HG03175 (cell line): ENCODE data around the gene CTSH.

Experiments
- ATAC-seq: cut with Tn5 transposase; IDR thresholded peaks from one replicate; pipeline ENCODE4 v1.9.1; 2021; ENCODE audit warnings: mild to moderate bottlenecking, moderate library complexity; ENCODE audit not compliant: unreplicated experiment

CTSH gene, protein sequence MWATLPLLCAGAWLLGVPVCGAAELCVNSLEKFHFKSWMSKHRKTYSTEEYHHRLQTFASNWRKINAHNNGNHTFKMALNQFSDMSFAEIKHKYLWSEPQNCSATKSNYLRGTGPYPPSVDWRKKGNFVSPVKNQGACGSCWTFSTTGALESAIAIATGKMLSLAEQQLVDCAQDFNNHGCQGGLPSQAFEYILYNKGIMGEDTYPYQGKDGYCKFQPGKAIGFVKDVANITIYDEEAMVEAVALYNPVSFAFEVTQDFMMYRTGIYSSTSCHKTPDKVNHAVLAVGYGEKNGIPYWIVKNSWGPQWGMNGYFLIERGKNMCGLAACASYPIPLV

DNA sequence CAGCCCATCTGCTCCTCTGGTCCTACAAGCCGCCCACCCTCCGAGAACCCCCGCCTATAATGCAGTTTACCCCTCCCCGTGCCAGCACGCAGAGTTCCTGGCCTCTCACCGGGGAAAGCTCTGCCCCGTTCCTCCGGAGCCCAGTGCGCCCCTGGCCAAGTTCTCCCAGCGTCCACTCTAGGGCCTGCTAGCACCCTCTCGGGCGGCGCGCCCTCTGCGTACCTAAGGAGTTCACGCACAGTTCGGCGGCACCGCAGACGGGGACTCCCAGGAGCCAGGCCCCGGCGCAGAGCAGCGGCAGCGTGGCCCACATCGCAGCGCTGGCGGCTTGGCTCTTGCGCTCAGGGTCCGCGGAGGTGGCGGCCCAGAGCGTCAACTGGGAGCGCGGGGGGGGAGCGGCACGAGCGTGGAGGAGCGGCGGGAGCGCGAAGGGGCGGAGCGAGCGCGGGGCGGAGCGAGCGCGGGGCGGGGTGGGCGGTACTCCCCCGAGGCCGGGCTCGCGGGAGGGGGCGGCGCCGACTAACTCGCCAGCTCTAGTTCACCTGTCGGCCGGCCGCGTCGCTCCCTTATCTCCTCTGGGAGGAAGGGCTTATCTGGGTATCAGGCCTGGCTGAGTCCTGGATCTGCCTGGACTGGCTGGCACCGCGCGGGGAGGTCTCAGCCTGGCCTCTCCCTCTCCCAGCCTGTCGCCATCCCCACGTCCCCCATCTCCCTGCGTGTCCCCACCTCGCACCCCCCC, at the start of gene CTSH:
Gene CTSH, minus strand, starts transcription at position 378 of the 739 bp plus-strand sequence. Its CDS starts 65 bp downstream, at position 313.
- peak; percentile 75 for ATAC-seq

DNA sequence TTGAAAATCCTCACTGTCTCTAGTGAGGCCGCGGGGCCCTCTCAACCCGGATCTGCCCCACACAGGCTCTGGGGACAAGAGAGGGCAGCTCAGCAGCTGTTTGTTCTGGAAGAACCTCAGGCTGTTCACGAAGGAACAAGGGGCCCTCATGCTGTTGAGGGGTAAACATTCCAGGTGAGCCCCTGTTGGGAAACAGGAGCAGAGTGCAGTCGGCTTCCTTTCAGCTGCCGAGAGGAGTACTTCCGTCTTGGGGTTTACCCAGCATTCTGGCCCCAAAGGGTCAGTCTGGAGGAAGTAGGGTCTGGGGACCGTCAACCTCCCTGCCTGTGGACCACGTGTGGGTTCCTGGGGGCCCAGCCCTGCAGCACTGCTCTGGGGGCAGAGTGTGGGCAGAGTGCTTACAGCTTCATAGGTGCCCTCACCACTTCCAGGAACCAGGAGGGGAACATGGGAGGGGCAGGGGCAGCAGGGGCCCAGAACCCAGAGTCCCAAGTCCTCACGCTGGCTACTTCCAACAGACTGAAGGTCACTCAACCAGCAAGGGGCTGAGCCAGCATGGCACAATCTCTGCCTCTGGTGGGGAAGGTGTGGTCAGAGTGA, 49.2 kb upstream of the CTSH start:
- no peak for ATAC-seq

DNA sequence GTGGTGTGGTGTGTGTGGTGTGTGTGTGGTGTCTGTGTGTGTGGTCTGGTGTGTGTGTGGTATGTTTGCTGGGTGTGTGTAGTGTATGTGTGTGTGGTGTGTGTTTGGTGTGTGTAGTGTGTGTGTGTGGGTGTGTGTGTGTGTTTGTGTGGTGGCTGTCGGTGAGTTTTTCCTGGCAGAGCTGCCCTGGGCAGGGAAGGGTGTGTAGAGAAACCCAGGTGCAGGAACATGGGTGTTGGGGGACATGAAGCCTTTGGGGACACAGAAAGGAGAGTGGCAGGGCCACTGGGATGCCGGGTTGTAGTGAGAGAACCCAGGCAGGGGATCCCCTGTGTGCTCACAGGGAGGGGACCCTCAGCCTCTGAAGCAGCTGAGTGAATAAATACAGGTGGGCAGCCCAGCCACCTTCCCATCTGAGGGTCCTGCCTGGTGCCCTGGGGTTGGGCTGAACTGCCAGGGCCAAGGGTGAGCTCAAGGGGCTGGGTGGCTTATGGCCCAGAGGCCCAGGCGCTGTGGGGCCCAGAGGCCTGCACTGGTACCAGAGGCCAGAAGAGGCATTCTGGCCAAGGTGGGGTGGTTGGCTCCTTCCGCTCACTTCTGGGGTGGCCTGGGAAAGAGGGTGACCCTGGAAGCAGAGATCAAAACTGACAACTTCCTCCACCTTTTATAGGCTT, 48.5 kb upstream of the CTSH start:
- no peak for ATAC-seq

DNA sequence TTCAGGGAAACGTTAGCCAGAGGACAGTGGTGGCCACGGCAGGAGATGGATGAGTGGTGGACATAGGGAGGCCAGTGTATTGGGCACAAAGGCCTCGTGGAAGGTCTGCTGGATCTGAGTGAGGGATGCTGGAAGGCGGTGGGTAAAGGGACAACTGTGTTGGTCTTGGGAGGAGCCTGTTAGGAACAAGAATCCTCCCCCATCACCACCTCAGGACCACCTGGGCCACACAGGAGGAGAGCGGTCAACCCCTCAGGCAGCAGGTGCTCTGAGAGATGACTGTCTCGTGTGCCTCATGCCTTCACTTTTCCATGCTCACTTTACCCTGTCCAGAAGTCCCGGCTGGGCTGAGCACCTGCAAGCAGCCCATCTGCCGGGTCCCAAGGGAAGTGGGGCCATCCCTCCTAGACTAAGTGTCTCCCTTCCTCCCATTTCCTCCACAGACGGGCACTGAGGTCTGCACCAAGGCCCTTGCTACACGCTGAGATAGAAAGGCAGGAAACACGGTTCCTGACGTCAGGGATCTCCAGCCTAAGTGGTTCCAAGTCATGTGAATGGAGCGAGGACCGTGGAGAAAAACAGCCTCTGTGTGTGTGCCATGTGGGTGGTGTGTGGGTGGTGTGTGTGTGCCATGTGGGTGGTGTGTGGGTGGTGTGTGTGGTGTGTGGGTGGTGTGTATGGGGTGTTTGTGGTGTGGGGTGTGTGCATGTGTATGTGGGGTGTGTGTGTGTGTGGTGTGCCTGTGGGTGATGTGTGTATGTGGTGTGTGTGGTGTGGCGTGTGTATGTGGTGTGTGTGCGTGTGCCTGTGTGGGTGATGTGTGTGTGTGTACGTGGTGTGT, 47.8 kb upstream of the CTSH start:
- no peak for ATAC-seq

DNA sequence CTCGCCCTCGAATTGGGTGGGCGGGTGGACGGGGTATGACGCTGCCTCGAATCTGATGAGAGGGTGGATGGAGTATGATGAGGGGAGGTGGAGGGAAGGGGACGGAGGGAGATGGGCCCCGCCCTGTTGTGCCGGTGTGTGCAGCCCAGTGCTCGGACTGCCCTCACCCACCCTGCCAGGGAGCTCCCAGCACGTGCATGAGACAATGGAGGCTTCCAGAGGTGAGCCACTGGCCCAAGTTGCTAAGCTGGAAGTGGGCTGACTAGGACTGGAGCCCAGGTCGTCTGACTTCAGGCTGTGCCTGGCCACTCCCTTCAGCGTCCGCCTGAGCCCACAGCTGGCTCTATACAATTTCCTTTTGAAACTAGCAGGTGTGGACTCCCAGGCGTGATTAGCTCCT, 47.0 kb upstream of the CTSH start:
- ATAC-seq: no peak

DNA sequence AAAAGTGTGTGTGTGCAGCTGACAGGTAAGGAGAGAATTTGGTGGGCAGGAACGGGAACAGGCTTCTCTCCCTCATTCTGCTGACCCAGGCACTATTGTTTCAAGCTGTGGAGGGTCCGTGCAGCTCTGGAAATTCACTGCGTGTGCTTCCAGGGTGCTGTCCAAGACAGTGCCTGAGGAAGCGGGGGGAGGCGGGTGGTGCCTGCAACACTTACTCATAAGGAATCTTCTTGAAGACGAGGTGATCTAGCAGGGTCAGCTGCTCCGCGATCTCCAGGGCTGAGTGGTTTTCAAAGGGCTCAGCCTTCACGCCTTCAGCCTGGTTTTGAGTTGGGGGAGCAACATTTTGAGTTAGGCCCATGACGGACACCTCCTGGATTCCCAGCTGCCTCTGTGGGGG, 46.6 kb upstream of the CTSH start:
- ATAC-seq: no peak

DNA sequence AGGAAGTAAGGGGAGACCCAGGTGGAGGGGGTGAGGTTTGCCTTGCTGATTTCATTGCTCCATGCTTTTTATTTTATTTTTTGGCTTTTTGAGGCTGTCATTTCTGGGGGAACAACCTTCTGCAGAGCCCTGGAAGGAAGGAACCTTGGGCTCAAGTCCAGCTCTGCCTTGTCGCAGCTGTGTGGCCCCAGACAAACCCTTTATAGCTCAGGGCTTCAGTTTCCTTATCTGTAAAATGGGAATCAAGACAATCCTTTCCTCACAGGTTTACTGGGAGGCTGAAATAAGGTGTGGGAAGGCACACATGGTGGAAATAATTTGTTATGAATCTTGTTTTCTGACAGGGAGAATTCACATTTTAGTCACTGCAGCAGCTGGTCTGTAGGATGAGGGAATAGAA, 45.4 kb upstream of the CTSH start:
- no peak for ATAC-seq

DNA sequence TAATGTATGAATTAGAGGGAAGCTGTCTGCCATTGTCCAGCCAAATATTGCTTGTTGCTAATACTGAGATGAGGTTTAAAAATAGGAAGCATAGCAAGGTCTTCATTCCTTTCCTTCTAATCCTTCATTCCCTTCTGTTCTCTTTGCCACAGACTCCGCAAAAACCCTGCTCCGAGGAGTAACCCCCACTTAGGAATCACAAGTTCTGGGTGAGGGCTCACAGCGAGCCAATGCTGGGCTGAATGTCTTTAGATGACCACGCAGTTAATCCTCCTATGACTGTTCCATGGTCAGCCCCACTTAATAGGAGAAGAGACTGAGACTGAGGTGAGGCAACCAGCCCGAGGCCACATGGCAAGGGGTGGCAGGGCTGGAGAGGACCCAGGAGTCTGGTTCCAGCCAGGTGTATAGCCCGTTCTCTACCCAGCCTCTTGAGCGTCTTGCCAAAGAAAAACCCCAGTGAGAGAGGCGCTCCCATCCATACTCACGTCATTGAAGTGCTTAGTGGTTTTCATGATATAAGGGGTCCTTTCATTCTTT, 44.9 kb upstream of the CTSH start:
- no peak for ATAC-seq

DNA sequence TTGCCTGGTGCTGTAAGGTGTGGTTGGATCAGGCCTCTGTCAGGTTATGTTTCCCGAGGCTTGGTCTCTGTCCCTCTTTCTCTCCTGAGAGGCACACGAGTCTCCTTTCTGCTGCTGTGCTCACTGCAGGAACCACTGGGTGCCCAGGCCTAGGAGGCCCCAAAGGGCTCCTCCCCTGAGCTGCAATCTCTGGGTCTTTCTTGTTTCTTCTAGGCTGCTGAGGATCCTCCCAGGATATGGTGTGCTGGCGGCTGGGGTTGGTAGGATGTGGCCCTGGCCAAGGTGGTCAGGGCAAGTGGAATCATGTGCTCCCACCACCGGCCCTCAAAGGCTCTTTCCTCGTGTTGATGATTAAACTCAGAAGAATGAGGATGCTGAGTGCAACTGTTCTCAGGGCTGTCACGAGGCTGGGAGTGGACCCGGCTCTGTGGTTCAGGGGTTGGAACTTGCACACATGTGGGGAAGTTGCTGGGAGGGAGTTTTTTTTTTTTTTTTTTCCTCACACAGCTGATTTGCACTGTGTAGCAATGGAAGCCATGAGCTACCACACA, 43.6 kb upstream of the CTSH start:
- ATAC-seq: peak; percentile 47

DNA sequence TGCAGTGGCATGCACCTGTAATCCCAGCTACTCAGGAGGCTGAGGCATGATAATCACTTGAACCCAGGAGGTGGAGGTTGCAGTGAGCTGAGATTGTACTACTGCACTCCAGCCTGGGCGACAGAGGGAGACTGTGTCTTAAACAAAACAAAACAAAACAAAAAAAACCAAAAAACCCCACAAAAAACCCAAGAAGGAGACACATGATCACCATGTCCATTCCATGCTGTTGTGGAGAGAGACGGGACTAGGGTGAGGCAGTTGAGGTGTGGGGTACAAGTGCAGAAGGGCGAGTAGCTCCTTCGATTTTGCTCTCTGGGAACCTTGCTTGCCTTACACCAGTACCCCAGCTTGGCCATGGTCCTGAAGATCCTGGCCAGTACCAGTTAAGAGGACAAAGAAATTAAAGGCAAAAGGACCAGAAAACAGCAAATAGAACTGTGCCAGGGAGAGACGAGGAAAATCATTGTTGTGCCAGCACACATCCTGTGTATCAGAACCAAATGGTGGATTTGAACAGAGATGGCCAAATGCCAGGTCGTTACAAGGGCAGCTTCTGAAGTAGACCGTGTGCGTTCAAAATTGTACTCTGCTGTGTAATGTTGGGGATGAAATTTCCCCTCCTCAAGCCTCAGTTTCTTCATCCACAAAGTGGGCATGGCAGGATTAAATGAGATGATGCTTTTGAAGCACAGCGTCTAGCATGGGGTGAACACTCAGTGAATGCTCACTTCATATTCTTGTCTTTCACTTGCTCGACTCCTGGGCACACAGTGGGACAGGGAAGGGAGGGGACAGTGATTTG, 42.9 kb upstream of the CTSH start:
- ATAC-seq: no peak

DNA sequence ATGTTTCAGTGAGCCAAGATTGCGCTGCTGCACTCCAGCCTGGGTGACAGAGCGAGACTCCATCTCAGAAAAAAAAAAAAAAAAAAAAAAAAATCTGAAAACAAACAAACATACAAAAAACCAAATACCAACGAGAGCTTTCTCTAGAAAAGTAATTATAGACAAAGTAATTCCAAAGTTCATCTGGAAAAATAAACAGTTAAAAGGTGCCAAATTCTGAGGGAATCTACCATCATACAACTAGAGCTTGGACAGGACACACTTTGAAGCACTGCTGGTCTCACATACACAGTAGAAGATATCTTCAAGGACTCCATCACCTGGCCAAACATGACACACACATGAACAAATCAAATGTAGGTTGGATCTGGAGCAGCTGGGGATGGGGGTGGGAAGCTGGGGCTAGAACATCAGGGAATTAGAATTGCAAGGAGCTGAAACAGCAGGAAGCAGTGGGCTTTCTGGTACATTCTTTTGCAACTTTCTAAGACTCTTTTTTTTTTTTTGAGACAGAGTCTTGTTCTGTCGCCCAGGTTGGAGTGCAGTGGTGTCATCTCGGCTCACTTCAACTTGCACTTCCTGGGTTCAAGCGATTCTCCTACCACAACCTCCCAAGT, 41.1 kb upstream of the CTSH start:
- ATAC-seq: no peak

DNA sequence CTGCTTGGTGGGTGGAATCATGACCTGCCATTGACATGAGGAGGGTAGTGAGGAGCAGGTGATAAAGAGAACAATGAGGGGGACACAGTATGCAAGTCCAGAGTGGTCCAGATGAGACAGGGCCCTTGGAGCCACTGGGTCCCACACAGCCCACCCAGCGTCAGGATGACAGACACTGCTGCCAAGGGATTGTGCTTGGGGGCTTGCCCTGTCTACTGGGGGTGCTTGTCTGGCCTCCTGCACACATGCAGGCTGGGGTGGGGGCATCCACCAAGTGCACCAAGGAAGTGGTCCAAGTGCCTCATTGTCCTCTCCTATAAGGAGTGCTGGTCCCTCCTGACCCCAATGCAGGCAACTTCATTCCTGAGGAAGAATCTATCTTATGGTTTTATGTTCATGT, 39.2 kb upstream of the CTSH start:
- no peak for ATAC-seq

DNA sequence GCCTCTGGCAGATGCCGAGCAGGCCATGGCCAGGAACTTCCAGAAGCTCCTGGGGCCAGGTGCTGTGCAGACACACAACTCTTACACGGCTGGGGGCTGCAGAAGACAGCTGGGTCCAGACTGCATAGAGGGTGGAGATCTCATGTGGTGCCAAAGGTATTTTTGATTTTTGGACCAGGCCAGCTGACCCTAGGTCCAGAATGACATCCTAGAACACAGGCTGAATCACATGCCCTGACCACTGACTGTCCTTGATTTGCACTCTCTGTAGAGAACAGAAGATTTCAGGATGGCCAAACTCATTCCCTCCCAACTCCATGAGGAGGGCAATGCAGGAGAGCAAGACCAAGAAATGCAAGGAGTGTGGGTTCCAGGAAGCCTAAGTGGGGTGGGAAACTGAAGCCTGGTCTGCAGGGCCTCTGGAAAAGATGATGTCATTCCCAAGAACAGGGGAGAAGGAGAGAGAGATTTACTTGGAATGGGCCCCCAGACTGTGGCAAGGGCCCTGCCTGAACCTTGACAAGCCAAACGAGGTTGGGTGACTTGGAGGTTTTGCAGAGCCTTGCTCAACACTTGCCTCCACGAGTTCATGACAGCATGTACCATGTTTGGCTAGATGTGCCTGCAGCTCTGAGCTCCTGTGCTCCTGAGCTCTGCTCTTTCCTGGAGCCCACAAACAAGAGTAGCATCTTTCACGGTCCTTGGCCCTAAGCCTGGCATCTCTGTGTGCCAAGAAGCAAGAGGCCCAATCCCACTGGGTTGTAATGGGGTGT, 38.5 kb upstream of the CTSH start:
- no peak for ATAC-seq

DNA sequence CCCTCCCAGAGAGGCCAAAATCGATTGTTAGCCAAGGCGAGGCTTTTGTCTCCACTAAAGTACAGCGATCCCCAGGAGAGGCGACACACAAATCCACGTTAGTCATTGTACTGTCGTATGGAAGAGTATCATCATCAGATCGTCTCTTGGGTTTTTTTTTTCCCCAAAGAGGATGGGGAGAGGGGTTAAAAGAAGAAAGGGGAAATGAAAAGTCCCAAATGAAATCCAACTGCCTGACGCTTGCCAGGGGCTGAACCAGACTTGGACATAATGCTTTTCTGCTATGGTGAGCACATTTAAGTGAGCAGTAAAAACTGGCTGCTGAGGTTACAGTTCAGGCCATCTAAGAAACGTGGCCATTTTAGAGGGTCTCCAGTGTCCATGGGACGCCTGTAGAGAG, 37.9 kb upstream of the CTSH start:
- no peak for ATAC-seq

DNA sequence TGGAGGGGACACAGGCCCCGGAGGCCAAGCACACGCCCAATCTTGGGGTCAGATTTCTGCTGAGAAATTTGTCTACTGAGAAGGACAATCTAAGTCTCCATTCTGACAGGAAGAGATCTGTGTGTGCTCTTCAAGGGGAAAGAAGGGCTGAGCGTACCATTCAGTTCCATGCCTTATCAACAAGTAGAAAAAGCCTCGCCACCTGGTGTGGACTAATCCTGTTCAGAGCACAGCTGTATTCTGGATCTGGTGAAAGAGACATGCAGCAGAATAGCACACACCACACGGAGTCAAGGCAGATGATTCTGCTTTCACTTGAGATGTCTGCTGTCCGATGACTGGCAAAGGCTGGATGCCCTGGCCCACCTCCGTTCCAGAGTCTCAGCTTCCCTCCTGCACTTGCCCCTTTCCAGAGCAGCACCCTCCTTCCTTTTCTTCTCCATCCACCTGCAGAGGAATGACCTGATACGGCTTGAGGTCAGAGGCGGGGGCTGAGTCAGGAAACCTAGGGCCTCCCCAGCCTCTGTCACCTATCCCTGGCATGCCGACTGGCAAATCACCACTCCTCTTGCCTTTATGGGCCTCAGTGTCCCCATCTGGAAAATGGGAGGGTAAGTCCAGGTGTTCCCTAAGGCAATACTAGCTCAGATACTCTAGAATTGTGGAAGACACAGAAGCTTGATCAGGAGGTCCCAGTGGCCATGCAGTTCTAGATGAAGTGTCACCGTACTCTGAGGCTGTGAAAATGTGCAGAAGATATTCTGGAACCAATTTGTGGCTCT, 36.9 kb upstream of the CTSH start:
- no peak for ATAC-seq

DNA sequence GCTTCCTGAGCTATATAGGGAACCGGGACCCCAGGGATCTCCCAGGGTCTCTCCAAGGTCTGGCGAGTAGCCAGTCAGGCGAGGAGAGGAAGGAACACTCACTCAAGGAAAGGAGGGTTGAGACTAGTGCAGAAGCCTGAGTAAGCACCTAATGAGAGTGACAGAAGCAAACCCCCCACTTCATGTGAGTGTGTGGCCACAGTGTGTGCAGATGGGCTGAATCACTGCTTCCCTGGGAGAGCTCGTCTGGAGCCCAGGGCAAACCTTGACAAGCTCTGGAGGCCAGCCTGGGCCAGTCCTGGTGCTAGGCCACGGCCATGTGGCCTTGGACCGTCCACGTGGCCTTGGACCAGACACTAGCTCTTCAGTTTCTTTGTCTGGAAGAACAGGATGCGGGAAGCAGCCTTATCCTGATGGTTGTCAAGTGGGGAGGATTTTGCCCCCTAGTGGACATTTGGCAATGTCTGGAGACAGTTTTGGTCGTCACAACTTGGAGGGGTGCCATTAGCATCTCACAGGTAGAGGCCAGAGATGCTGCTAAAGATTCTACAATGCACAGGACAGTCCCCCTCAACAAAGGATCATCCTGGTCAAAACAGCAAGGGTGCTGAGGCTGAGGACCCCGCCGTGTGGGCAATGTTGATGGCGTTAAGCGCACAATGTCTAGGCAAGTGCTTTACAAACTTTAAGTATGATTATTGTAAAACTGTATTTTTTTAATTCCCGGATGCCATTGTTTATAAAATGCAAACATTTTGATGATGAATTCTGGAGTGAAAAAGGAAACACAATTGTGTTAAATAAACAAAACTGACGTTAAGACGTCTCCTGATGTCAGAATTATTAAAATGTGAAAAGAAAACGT, 34.8 kb upstream of the CTSH start:
- ATAC-seq: no peak
